ENCODE measurements around the gene FGF9. TPM values are rescaled to one million over a fixed set of nuclear protein-coding genes. Genes with fewer than 3 reads are reported as not detected.

The FGF9 gene
- total RNA-seq, 4 donors from 2014 or later: 0.27 to 1.8 (median 1.4) TPM; not detected in 1

- WGBS, 2 donors (ENCODE audit: low coverage in 1 of 2): 30 to 41% methylated on average over 7 of the region's 7 CpGs
- DNase-seq: peak; percentile 49
- Histone ChIP-seq H3K4me1 (peaks cover 0 to 12% (median 0%) of the 10 kb centered on the region in 4 donors), H3K36me3 (no peaks in the 10 kb centered on the region), H3K9me3 (no peaks in the 10 kb centered on the region), H3K4me3 (no peak overlapping the region), H3K27ac (no peak overlapping the region), H3K27me3 (no peaks in the 10 kb centered on the region)
- intact Hi-C loops (cut with DNase I; ENCODE audit: low total_unique reads) (no loop called here), in situ Hi-C loops (cut with MboI; ENCODE audit: low pct_ligation_motif_present in 1 of 4, low pct_unique_long_range_greater_than_20kb in 1 of 4, low sequenced_read_pairs in 3 of 4) (no loop called here)
- no peak for TF ChIP-seq EP300 (IDR thresholded peaks at IDR 0.05; ENCODE audit: low read depth)
- TF ChIP-seq, protein P1, sequence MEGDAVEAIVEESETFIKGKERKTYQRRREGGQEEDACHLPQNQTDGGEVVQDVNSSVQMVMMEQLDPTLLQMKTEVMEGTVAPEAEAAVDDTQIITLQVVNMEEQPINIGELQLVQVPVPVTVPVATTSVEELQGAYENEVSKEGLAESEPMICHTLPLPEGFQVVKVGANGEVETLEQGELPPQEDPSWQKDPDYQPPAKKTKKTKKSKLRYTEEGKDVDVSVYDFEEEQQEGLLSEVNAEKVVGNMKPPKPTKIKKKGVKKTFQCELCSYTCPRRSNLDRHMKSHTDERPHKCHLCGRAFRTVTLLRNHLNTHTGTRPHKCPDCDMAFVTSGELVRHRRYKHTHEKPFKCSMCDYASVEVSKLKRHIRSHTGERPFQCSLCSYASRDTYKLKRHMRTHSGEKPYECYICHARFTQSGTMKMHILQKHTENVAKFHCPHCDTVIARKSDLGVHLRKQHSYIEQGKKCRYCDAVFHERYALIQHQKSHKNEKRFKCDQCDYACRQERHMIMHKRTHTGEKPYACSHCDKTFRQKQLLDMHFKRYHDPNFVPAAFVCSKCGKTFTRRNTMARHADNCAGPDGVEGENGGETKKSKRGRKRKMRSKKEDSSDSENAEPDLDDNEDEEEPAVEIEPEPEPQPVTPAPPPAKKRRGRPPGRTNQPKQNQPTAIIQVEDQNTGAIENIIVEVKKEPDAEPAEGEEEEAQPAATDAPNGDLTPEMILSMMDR (IDR thresholded peaks at IDR 0.05): peak in 1 of 5 experiments; percentile 20
- peak in 2 of 3 donors; percentile 16 to 37 for TF ChIP-seq POLR2AphosphoS5 (IDR thresholded peaks at IDR 0.05)
Measured at GRCh38 chr13:21742096-21742495, 71.2 kb downstream of the FGF9 start.

DNA sequence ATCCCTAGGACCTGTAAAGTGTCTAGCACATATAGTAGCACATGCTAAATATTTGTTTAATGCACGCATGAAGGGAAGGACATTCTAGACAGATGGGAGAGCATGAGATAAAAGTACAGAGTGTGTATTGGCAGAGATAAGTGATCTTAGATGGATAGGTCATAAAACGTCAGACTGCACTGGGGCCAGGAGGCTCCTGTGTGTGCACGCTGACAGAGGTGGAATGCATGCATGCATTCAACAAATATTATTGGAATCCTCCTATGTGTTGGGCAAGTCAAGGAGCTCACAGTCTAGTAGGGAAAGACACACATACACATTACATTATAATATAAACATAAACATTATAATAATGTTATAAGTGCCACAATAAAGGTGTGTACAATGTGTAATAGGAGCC, 73.3 kb downstream of the FGF9 start:
- WGBS, 2 donors (ENCODE audit: low coverage in 1 of 2): 14 to 54% methylated on average over 1 to 3 of the region's 3 CpGs
- H3K4me1 ChIP-seq: peaks cover 0 to 12% (median 3%) of the 10 kb centered on the region in 4 donors

GRCh38 chr13:21745307-21745706, 74.4 kb downstream of the FGF9 start:
- no peak for DNase-seq
- H3K9me3 ChIP-seq: peaks cover 0 to 5% of the 10 kb centered on the region in 2 donors
- H3K27me3 ChIP-seq: no peaks in the 10 kb centered on the region
- no peaks in the 10 kb centered on the region for H3K36me3 ChIP-seq
- TF ChIP-seq POLR2A (IDR thresholded peaks at IDR 0.05) (no peak), POLR2AphosphoS5 (IDR thresholded peaks at IDR 0.05) (no peak)
- TF ChIP-seq, protein P1 (IDR thresholded peaks at IDR 0.05): no peak
- H3K27ac ChIP-seq: no peak overlapping the region
- intact Hi-C loops (cut with DNase I; ENCODE audit: low total_unique reads): no loop called here
- no peak overlapping the region for H3K4me3 ChIP-seq
- in situ Hi-C loops (cut with MboI; ENCODE audit: low pct_ligation_motif_present in 1 of 4, low pct_unique_long_range_greater_than_20kb in 1 of 4, low sequenced_read_pairs in 3 of 4): no loop called here
- H3K4me1 ChIP-seq: peaks cover 0 to 12% (median 3%) of the 10 kb centered on the region in 4 donors

More for the DNA sequence above, 73.3 kb downstream of the FGF9 start:
- Histone ChIP-seq H3K27ac (no peak overlapping the region), H3K9me3 (no peaks in the 10 kb centered on the region), H3K4me3 (no peak overlapping the region), H3K27me3 (no peaks in the 10 kb centered on the region), H3K36me3 (no peaks in the 10 kb centered on the region)
- TF ChIP-seq POLR2AphosphoS5 (IDR thresholded peaks at IDR 0.05): no peak
- intact Hi-C loops (cut with DNase I; ENCODE audit: low total_unique reads): no loop called here
- DNase-seq: no peak
- in situ Hi-C loops (cut with MboI; ENCODE audit: low pct_ligation_motif_present in 1 of 4, low pct_unique_long_range_greater_than_20kb in 1 of 4, low sequenced_read_pairs in 3 of 4): no loop called here

- Histone ChIP-seq H3K27me3 (no peaks in the 10 kb centered on the region), H3K4me1 (peaks cover 0 to 6% (median under 1%) of the 10 kb centered on the region in 4 donors), H3K9me3 (peaks cover 0 to 5% of the 10 kb centered on the region in 2 donors), H3K36me3 (no peaks in the 10 kb centered on the region), H3K27ac (no peak overlapping the region), H3K4me3 (no peak overlapping the region)
- 45 to 52% methylated on average over 4 of the region's 4 CpGs for WGBS, 2 donors (ENCODE audit: low coverage in 1 of 2)
- TF ChIP-seq EP300 (IDR thresholded peaks at IDR 0.05; ENCODE audit: low read depth): no peak
- no peak for TF ChIP-seq POLR2AphosphoS5 (IDR thresholded peaks at IDR 0.05)
- no peak for TF ChIP-seq POLR2A (IDR thresholded peaks at IDR 0.05)
- TF ChIP-seq, protein P1 (IDR thresholded peaks at IDR 0.05): no peak
- in situ Hi-C loops (cut with MboI; ENCODE audit: low pct_ligation_motif_present in 1 of 4, low pct_unique_long_range_greater_than_20kb in 1 of 4, low sequenced_read_pairs in 3 of 4) (no loop called here), intact Hi-C loops (cut with DNase I; ENCODE audit: low total_unique reads) (no loop called here)
- no peak for DNase-seq
Measured at GRCh38 chr13:21747456-21747855, 76.6 kb downstream of the FGF9 start.

DNA sequence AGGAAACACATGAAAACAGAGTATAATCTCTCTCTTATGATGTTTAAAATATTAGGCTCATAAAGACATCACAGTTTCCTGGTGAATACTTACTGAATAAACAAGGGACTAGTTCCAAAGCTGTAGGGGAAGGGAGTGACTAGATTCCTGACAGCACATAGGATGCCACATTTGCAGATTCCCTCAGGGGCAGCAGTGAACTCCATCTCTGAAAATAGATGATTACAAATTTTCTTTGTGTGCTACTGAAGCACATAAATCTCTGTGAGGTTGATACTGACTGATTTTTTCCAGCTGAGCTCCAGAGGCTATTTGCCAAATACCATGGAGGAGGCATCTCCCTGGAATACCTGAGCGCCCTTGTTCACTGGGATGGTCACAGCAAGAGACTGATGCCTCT, 77.3 kb downstream of the FGF9 start:
- in situ Hi-C loops (cut with MboI; ENCODE audit: low pct_ligation_motif_present in 1 of 4, low pct_unique_long_range_greater_than_20kb in 1 of 4, low sequenced_read_pairs in 3 of 4) (no loop called here), intact Hi-C loops (cut with DNase I; ENCODE audit: low total_unique reads) (no loop called here)
- TF ChIP-seq POLR2AphosphoS5 (IDR thresholded peaks at IDR 0.05) (no peak), POLR2A (IDR thresholded peaks at IDR 0.05) (no peak), EP300 (IDR thresholded peaks at IDR 0.05; ENCODE audit: low read depth) (no peak)
- TF ChIP-seq, protein P1 (IDR thresholded peaks at IDR 0.05): no peak
- 77% methylated on average over 1 of the region's 1 CpG; no CpG with 5 or more reads in 1 of the 2 donors for WGBS, 2 donors (ENCODE audit: low coverage in 1 of 2)
- DNase-seq: no peak
- no peaks in the 10 kb centered on the region for H3K27me3 ChIP-seq
- no peaks in the 10 kb centered on the region for H3K36me3 ChIP-seq
- no peak overlapping the region for H3K27ac ChIP-seq
- no peak overlapping the region for H3K4me3 ChIP-seq
- peaks cover 0 to 8% (median 3%) of the 10 kb centered on the region in 4 donors for H3K4me1 ChIP-seq
- H3K9me3 ChIP-seq: peaks cover 0 to 5% of the 10 kb centered on the region in 2 donors

All from transverse colon (tissue), 4 donors.